H54 (cell line): Measurements from ENCODE around the gene FBXO7.

Experiments used
- DNase-seq: peaks from one replicate; pipeline ENCODE4 v3.0.0; 2011; ENCODE audit warnings: low spot score, mixed read lengths; ENCODE audit not compliant: insufficient read length
- FAIRE-seq: peaks from 3 replicates; lab custom pipeline; 2011; peaks lifted over from hg19 to GRCh38; lab: Jason Lieb, UNC
- POLR2A ChIP-seq: IDR thresholded peaks from 2 replicates; pipeline ENCODE4 v1.6.1; 2011; ENCODE audit warnings: low read depth, mild to moderate bottlenecking, low read length

Gene FBXO7

DNA sequence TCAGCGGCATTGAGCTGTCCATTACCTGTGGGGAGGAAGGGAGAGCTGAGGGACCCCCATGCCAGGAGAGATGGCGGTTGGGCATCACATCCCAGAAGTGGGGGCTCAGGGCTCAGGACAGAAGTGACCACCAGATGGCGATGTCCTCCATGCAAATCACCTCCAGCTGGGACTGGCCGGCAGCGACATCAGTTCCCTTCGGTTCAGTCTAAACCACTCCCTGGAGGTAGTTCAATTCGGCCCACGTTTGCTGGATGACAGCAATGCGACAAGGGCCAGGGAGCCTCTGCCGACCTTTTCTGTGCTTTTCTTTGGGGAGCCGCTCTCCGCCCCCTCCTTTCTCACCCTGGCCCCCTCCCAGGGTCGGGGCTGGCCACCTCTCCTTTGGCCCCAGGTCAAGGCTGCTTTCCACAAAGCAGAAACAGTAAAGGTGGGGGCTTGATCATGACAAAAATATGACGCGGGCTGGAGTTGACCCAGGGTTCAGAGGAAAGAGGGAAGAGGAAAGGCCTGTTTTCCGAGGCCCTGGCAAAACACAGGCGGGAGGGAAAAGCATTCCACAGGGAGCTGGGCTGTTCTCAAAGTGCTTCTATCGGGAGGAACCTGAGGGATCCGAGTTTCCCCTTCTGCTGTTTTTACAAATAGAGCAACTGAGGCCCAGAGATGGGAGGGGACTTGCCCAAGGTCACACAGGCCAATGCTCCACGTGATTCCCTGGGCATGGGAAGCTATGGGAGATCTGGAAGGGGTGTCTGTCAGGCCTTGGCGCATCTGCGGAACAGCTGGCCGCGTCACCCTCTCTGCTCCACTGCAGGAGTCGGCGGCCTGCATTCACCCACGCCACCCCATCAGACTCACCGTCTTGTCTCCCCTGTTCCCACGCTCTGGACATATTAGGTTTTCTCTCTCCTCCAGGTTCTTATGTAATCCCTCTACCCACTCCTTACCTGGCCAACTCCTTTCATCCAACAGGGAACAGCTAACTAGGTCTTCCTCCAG lies 54.7 kb downstream of the FBXO7 start:
- DNase-seq: peak; percentile 58

DNA sequence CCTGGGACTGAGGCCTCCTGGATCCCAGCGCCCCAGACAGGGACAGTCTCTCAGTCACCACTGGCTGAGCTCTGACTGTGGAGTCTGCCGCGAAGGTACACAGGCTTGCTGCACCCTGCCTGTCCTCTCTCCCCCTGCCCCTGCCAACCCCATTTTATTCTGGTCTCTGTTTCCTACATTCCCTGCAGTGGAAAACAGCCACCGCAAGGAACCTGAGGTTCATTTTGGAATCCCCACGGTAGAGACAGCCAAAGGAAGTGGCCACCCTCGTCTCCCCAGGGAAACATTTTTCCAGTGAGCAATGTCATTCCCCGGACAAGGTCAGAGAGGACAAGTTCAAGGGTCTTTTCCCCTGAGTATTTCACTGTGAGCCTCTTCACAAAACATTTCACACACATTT lies 56.6 kb downstream of the FBXO7 start:
- no peak for TF ChIP-seq POLR2A
- no peak for DNase-seq
- no peak for FAIRE-seq

More for the DNA sequence above, 54.7 kb downstream of the FBXO7 start:
- TF ChIP-seq POLR2A: no peak
- FAIRE-seq: no peak

DNA sequence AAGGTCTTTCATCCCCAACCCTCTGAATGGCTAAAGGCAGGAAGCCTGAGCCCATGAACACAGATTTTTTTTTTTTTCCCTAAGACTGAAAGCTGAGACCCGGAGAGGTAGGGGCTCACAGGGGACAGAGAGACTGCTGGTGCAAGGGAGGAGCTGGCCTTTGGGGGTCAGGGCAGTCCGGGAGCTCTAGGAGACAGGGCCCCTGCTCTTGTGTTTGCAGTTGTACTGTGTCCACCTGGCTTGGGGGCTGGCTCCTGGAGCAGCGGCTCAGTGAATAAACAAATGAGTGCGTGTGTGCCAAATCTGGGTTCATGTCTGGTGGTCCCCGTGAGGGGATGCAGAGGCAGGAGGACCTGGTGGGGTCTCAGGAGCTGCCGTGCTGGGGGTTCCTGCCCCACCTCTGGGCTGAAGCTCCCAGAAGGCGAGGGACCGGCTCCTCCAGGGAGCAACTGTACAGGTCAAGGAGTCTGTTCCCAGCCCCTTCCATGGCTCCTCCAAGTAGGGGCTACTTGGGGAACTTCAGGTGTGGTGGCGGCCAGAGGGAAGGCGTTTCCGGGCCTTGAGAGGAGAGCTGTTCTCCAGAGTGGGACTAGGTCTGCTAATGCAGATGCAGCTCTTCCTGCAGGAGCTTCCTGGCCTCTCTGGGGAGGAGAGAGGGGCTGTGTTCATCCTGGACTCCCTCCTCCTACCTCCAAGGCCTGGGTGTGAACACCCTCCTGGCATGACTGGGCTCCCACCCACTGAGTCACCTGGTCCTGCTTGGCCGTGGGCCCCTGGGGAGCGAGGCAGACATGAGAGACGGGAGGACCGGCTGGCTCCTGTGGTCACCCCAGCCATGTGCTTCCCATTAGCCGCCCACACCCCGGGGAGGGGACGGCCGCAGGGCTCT lies 57.6 kb downstream of the FBXO7 start:
- DNase-seq (peak; percentile 55), FAIRE-seq (no peak)
- no peak for TF ChIP-seq POLR2A

DNA sequence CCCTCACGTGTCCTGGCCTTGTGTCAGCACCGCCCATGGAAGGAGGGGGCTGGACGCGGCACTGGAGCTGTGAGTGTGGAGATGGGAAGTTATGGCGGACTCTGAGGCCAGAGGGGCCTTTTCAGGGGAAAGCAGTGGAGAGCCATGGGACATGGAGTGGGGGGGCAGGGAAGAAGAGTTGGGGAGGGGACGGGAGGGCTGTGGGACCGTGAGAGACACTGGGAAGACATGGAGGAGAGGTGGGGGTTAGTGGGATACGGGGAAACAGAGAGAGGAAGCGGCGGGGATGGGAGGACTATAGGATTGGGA lies 58.2 kb downstream of the FBXO7 start:
- DNase-seq (no peak), FAIRE-seq (no peak)
- TF ChIP-seq POLR2A: no peak

DNA sequence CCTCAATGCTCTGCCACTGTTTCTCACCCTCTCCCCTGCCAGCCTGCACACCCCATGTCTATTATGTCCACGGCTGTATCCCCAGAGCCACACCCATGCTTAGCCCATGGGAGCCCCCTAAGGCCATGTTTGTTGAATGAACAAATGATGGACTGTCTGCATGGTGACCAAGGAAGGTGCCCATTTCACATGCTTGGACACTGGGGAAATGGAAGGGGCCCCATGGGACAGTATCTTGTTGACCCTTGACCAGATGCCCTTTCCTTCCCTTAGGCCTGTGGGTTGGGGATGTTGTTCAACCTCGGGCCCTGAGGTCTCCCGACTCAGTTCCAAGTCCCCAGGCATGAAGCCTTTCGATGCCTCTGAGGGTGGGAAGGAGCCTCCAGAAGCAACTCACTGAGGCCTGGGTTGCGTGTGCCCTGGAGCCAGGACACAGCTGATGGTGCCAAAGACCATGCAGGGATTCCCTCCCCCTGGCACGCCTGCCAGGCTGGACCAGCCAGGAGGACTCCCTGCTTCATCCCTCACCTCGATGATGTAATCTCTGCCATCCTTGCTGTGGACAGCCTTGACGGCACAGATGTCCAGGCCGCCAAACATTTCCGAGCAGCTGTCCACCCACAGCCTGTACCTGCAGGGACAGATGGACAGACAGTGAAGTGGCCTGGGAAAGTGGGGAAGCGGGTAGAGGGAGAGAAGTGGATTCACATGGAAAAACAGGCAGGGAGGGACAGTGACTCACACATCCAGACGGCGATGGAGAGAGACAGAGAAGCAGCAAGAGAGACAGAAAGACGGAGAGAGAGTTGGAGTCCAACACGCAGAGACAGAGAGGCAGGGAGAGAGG lies 58.9 kb downstream of the FBXO7 start:
- no peak for TF ChIP-seq POLR2A
- DNase-seq: no peak
- no peak for FAIRE-seq

DNA sequence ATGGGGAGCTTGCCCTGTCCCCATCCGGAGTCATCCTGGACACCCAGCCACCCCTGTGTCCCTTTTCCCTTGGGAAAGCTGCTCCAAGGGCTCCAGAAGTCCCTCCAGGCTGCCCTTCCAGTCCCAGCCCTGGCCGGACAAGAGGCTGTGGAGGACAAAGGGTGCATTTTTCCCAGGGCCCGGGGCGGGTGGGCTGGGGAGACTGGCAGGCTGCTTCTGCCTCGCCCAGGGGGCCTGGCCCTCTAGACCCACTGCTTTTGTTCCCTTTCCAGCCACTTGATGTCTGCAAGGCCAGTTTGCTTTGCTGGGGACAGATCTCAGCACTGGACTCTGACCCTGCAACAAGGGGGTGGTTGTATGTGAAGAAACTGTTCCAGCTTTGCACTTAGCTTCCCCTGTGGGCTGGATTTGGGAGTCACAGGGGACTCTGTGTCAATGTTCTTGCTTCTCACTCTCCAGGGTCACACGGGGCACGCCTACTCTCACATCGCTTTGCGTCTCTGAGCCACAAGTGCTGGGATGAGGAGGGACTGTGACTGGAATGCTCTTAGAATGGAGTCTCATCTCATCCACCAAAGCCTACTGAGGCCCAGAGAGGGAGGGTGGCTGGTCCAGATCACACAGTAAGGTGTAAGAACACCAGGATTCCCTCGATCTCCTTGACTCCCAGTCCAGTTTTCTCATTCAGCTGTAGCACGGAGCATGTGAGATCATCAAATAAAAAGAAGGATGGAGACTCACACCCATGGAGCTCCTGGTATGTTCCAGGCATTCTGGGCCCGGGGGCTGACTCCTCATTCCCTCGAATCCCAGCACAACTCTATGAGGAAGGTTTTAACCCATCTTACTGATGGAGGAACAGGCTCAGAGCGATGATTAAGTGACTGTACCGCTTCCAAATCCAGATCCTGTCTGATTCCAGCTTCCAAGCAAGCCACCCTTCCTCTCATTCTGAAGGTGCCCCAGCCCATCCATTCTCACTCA lies 59.9 kb downstream of the FBXO7 start:
- no peak for TF ChIP-seq POLR2A
- FAIRE-seq (no peak), DNase-seq (no peak)

DNA sequence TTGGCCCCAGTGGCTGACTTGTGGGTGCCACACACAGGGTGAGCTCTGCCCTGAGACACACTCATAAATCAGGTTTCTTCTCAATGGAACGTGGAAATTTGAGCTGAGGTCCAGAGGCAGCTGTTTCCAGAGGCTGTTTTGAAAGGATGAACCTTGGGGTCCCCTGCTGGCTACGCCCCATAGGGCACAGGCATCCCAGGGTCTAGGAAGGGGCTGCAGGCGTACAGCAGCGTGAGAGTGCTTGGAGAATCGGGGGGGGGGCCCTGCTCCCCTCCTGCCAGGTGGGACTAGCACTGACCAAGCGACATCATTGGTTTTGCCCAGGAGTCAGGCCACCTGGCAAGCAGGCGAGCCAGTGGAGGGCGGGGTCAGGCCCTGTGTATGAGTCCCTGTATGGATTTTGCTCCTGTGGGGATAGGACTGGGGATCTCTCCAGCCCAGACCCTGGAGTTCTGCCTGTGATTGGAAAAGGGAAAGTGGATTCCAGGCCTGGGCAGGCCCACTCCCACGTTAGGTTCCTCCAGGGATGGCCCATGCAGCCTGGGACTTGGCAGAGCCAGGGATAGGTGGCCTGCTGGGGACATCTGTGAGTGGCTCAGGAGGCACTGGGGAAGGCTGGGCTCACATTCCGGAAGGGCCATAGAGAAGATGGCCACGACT lies 61.0 kb downstream of the FBXO7 start:
- FAIRE-seq: no peak
- DNase-seq: no peak
- no peak for TF ChIP-seq POLR2A

DNA sequence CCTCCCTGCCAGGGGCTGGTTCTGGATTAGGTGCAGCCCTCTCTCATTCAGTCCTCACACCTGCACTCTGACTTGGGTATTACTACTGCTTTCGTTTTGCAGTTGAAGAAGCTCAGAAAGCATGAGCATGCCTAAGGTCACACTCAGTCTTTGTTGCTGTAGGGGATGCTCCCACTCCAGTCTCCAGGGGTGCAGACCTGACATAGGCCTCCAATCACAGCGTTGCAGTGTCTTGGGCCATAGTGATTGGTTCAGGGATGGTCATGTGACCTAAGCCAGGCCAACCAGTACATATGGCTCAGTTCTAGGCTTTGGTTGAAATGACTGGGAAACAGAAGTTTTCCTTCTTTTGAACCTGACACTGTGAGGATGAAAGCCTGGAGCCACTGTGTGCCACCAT lies 61.7 kb downstream of the FBXO7 start:
- FAIRE-seq (no peak), DNase-seq (no peak)
- no peak for TF ChIP-seq POLR2A

DNA sequence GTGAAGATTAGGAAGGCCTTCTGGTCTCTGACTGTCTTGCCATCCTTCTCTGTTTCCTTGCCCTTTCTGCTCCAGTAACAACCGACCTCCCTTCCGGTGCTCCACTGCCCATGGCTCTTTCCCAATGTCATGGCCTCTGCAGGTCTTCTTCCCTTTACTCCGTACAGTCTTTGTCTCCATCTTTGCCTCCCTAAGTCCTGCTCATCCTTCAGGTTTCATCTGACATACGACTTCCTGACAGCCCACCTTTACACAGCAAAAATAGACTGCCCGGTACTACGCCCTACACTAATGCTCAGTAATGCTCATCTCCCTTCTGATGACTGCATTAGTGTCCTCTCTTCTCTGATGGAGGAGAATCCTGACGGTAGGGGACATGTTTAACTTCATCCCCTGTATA lies 63.9 kb downstream of the FBXO7 start:
- DNase-seq (no peak), FAIRE-seq (no peak)
- TF ChIP-seq POLR2A: no peak

DNA sequence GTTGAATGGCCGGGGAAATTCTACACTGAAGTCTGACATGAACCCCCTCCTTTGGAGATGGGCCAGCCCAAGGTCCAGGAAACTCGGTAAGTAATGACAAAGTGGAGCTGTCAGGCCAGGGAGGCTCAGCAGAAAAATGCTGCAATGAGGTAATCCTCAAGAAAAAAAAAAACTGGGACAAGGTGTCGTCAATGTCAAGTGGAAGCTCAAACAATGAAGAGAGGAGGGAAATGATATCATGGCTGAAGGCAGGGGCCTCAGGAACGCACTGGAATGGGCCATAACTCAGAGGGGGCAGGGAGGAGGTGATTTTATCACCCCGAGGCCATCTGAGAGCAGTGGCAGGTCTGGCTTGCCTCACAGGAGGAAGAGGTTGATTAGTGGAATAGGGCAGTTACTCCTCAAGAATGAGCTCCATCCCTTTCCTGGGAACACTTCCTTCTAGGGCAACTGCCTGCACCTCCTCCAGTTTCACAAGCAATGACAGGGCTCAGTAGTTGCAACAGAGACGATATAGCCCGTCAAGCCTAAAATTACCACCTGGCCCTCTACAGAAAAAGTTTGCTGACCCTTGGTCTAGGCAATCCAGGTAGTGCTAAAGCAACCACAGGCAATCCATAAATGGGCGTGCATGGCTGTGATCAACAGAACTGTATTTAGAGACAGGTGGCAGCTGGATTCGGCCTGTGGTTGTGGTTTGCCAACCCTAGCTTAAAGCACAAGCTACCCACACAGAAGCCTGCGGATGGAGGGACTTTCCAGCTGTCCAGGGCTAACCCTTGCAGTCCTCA lies 65.2 kb downstream of the FBXO7 start:
- no peak for DNase-seq
- FAIRE-seq: no peak

DNA sequence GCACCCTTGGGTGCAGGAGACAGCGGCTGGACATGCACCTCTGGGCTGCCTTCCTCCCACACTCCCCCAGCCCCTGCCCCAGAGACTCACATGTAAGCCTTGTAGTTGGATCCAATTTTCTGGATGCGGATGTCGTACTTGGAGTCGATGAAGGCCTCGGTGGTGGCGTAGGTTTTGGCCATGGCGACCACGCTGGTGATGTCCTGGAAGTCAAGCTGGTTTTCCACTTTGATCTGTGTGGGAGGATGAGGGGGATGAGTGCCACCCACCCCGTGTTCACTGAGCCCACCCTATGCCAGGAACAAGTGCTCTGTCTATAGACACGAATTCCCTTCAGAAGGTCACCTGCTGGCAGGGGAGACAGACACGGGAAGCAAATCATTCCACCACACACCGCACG lies 66.9 kb downstream of the FBXO7 start:
- FAIRE-seq (no peak), DNase-seq (no peak)
- TF ChIP-seq POLR2A: no peak

More for the DNA sequence above, 65.2 kb downstream of the FBXO7 start:
- no peak for TF ChIP-seq POLR2A
